GM12878 (cell line): ENCODE measurements around the gene SPSB2. TPM values are rescaled to one million over a fixed set of nuclear protein-coding genes. Genes with fewer than 3 reads are reported as not detected.
A peak's percentile ranks its signal among the peaks of the same experiment; 100 is the strongest.

Experiments used
- ATF2 ChIP-seq: IDR thresholded peaks from 2 replicates; pipeline ENCODE4 v1.6.1; 2012; ENCODE audit warnings: low read length, inconsistent platforms
- BACH1 ChIP-seq: fragments of 450-650 bp; IDR thresholded peaks from 2 replicates; pipeline ENCODE4 v1.6.1; 2017; ENCODE audit warnings: mild to moderate bottlenecking, borderline replicate concordance
- BMI1 ChIP-seq: fragments of 450-650 bp; IDR thresholded peaks from 2 replicates; pipeline ENCODE4 v1.6.1; 2016; ENCODE audit warnings: mild to moderate bottlenecking, moderate library complexity, borderline replicate concordance
- CHD1 ChIP-seq: IDR thresholded peaks from 2 replicates; pipeline ENCODE4 v1.6.1; 2012; ENCODE audit warnings: low read depth, low read length, improper control_type of control experiment
- CREB1 ChIP-seq: IDR thresholded peaks from 2 replicates; pipeline ENCODE4 v1.6.1; 2012; ENCODE audit warnings: low read depth, mild to moderate bottlenecking, inconsistent platforms
- E2F8 ChIP-seq: fragments of 450-650 bp; IDR thresholded peaks from 2 replicates; pipeline ENCODE4 v1.6.1; 2018; ENCODE audit warnings: mild to moderate bottlenecking, low read depth, moderate library complexity; ENCODE audit not compliant: partially characterized antibody
- EP300 ChIP-seq, 2 experiments: fragments of 150-350 bp in 1 of 2; IDR thresholded peaks; 2 replicates each; pipeline ENCODE4 v1.6.1; 2011 to 2012; ENCODE audit warnings: low read depth in 2 of 2, low read length in 2 of 2, borderline replicate concordance in 1 of 2, improper control_type of control experiment in 1 of 2, inconsistent platforms in 1 of 2; ENCODE audit not compliant: control insufficient read depth in 1 of 2
- HDGF ChIP-seq: fragments of 450-650 bp; IDR thresholded peaks from 2 replicates; pipeline ENCODE4 v1.6.1; 2016; ENCODE audit warnings: antibody characterized with exemption
- MEF2B ChIP-seq: fragments of 450-650 bp; IDR thresholded peaks from 2 replicates; pipeline ENCODE4 v1.6.1; 2018; ENCODE audit warnings: mild to moderate bottlenecking, moderate library complexity; ENCODE audit not compliant: partially characterized antibody, poor library complexity, severe bottlenecking
- MXI1 ChIP-seq: fragments of 150-350 bp; IDR thresholded peaks from 2 replicates; pipeline ENCODE4 v1.6.1; 2011; ENCODE audit warnings: low read depth, mild to moderate bottlenecking, inconsistent platforms, low read length, improper control_type of control experiment
- MYC ChIP-seq: IDR thresholded peaks from 2 replicates; pipeline ENCODE4 v1.6.1; 2011; ENCODE audit warnings: mild to moderate bottlenecking, low read length, moderate library complexity, inconsistent platforms; ENCODE audit not compliant: insufficient read depth, insufficient replicate concordance, insufficient read length, severe bottlenecking
- NFYB ChIP-seq: IDR thresholded peaks from 2 replicates; pipeline ENCODE4 v1.6.1; 2011; ENCODE audit warnings: low read depth, mild to moderate bottlenecking, low read length, improper control_type of control experiment, moderate library complexity; ENCODE audit not compliant: insufficient read depth
- POLR2A ChIP-seq: IDR thresholded peaks from 2 replicates; pipeline ENCODE4 v1.6.1; 2011; ENCODE audit warnings: low read depth, mild to moderate bottlenecking, low read length
- POLR2AphosphoS2 ChIP-seq: IDR thresholded peaks from 2 replicates; pipeline ENCODE4 v1.6.1; 2011; ENCODE audit warnings: low read depth, mild to moderate bottlenecking, low read length, improper control_type of control experiment, moderate library complexity
- POLR2AphosphoS5 ChIP-seq: IDR thresholded peaks from 2 replicates; pipeline ENCODE4 v1.6.1; 2011; ENCODE audit warnings: mild to moderate bottlenecking, low read length, inconsistent platforms
- RELA ChIP-seq: fragments of 450-650 bp; IDR thresholded peaks from 2 replicates; pipeline ENCODE4 v1.8.0; 2014; ENCODE audit warnings: borderline replicate concordance; ENCODE audit not compliant: partially characterized antibody
- RUNX3 ChIP-seq: IDR thresholded peaks from 2 replicates; pipeline ENCODE4 v1.6.1; 2012; ENCODE audit warnings: low read length, inconsistent platforms
- SIN3A ChIP-seq: IDR thresholded peaks from 2 replicates; pipeline ENCODE4 v1.6.1; 2012; ENCODE audit warnings: low read depth, low read length, improper control_type of control experiment
- SP1 ChIP-seq: IDR thresholded peaks from one replicate; pipeline ENCODE4 v1.6.1; 2011; ENCODE audit warnings: low read depth, low read length
- SREBF2 ChIP-seq: IDR thresholded peaks from 2 replicates; pipeline ENCODE4 v1.6.1; 2012; ENCODE audit warnings: mild to moderate bottlenecking, low read length
- SRF ChIP-seq, 2 experiments: IDR thresholded peaks; 2 replicates each; pipeline ENCODE4 v1.6.1; 2011; ENCODE audit warnings: low read depth in 2 of 2, low read length in 2 of 2, mild to moderate bottlenecking in 1 of 2, moderate library complexity in 1 of 2
- YY1 ChIP-seq: IDR thresholded peaks from 2 replicates; pipeline ENCODE4 v1.6.1; 2011; ENCODE audit warnings: low read depth, mild to moderate bottlenecking, low read length
- ZNF207 ChIP-seq: fragments of 450-650 bp; IDR thresholded peaks from 2 replicates; pipeline ENCODE4 v1.6.1; 2014; ENCODE audit warnings: antibody characterized with exemption, mild to moderate bottlenecking, borderline replicate concordance
- polyA plus RNA-seq, 11 experiments: library from polyadenylated mRNA; depleted of rRNA in 4 of 11; unstranded in 6 of 11; stranded (reverse) in 5 of 11; fragments of >200 nt; fragmentation: Nextera tagmentation in 4 of 11; fragmentation: Illumina TruSeq in 1 of 11; extraction: Ambion mirVana in 4 of 11; extraction: Trizol in 1 of 11; gene quantifications; 1 replicate in 1 of 11; 2 replicates in 10 of 11; pipeline versions ENCODE4 v1.2.1 to v1.2.3, GENCODE V29; 2011 to 2016; ENCODE audit warnings: inconsistent platforms in 2 of 11, missing spikeins in 2 of 11, low read depth in 1 of 11
- total RNA-seq, 4 experiments: library from RNA; depleted of rRNA in 3 of 4; stranded (reverse); fragments of >200 nt in 3 of 4; fragmentation: Illumina TruSeq in 1 of 4; extraction: Trizol in 1 of 4; gene quantifications; 2 replicates each; pipeline versions ENCODE4 v1.2.1 to v1.2.3, GENCODE V29; 2013 to 2021
- TF ChIP-seq, protein P1 (sequence below): fragments of 450-650 bp; IDR thresholded peaks from 2 replicates; pipeline ENCODE4 v1.6.1; 2016; ENCODE audit warnings: mild to moderate bottlenecking

SPSB2 gene
- total and polyA plus RNA-seq, 10 of the 15 experiments (the other 5 are each of a cell fraction or from before 2014, with no cell fraction given): 0.08 to 5.6 (median 2.7) TPM

GRCh38 chr12:6904280-6905276, 31.5 kb upstream of the SPSB2 start, which contains the start of gene LRRC23 (continued):
- TF ChIP-seq ATF2 (0 out of 2 replicates have a peak, but pooled peaks have one; percentile 76), ZNF207 (no peak; the same call in 1 of the 2 replicates), YY1 (no peak), POLR2AphosphoS5 (peak; percentile 41; the same call in 1 of the 2 replicates), CREB1 (peak; percentile 79), POLR2A (peak; percentile 73), EP300 (IDR thresholded peaks at IDR 0.05; ENCODE audit: borderline replicate concordance in 1 of 2, control insufficient read depth in 1 of 2, low read depth in 2 of 2, low read length in 2 of 2) (peak in 1 of 2 experiments; percentile 38; a peak in 1 of 4 replicates), SP1 (peak; percentile 85), HDGF (peak; percentile 74), BACH1 (0 out of 2 replicates have a peak, but pooled peaks have one; percentile 29), MYC (no peak), SIN3A (peak; percentile 89), E2F8 (peak; percentile 65), RELA (peak; percentile 16), NFYB (peak; percentile 71; the same call in 1 of the 2 replicates), MXI1 (peak; percentile 86), SREBF2 (no peak), SRF (IDR thresholded peaks at IDR 0.05; ENCODE audit: low read depth in 2 of 2, low read length in 2 of 2) (0 out of 4 replicates have a peak, but pooled peaks of 1 of the 2 experiments have one; percentile 2), POLR2AphosphoS2 (no peak), CHD1 (no peak), RUNX3 (no peak), MEF2B (peak; percentile 38), BMI1 (peak; percentile 92)
- TF ChIP-seq, protein P1, sequence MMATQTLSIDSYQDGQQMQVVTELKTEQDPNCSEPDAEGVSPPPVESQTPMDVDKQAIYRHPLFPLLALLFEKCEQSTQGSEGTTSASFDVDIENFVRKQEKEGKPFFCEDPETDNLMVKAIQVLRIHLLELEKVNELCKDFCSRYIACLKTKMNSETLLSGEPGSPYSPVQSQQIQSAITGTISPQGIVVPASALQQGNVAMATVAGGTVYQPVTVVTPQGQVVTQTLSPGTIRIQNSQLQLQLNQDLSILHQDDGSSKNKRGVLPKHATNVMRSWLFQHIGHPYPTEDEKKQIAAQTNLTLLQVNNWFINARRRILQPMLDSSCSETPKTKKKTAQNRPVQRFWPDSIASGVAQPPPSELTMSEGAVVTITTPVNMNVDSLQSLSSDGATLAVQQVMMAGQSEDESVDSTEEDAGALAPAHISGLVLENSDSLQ: peak; percentile 74
